ENCODE measurements around the gene PROS1. TPM values are rescaled to one million over a fixed set of nuclear protein-coding genes. Genes with fewer than 3 reads are reported as not detected.
"Not testable (repeated sequence)": the region's sequence is repeated elsewhere in the genome, so short reads cannot be mapped to it uniquely, and the experiment has no call there.

PROS1 gene
- total RNA-seq, 1 experiment from 2014 or later, result 23.4 TPM

DNA sequence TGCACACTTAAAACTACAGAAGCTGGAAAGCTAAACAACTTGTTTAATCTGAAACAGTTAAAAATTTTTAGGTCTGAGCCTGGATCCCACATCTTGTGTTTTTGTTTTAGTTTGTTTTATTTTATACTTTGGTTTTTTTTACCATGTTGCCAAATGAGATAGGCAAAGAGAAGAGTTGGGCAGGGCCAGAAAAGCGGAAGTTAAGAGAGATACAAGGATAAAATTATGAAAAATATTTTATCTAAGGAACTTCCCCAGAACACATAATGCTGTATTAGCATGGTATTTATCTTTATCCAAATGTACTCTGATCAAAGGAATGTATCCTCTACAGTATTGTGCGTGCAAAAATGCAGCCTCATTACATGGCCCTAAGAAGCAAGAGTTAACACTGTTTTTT lies 50.7 kb downstream of the PROS1 start:
- ChIA-PET CTCF (no interaction called here), POLR2A (no interaction called here)
- Mint-ChIP-seq H3K27ac (ENCODE audit: unreplicated experiment) (no peak overlapping the region), H3K4me1 (ENCODE audit: low read depth, unreplicated experiment) (no peaks in the 10 kb centered on the region), H3K9me3 (ENCODE audit: unreplicated experiment) (no peaks in the 10 kb centered on the region), H3K27me3 (ENCODE audit: insufficient read depth, unreplicated experiment) (no peaks in the 10 kb centered on the region), H3K36me3 (ENCODE audit: insufficient read depth, unreplicated experiment) (no peaks in the 10 kb centered on the region), H3K4me3 (ENCODE audit: unreplicated experiment) (no peak overlapping the region)
- intact Hi-C loops (cut with micrococcal nuclease; ENCODE audit: unreplicated experiment), result no loop called here
- TF ChIP-seq CTCF (IDR thresholded peaks at IDR 0.05; ENCODE audit: insufficient read depth in 1 of 2, low read depth in 1 of 2, low read length in 1 of 2, severe bottlenecking in 1 of 2, unreplicated experiment in 1 of 2), result no peak
- Histone ChIP-seq H3K9me3 (no peaks in the 10 kb centered on the region), H3K27me3 (replicated peaks; ENCODE audit: control insufficient read depth, insufficient read depth, low read length) (no peaks in the 10 kb centered on the region), H3K4me3 (ENCODE audit: low read depth, low read length) (no peak overlapping the region), H3K36me3 (ENCODE audit: control insufficient read depth, insufficient read depth, low read length) (no peaks in the 10 kb centered on the region), H3K4me1 (no peaks in the 10 kb centered on the region)
- no peak for DNase-seq
- BruUV-seq (replicated peaks), result no TSS peak

- POLR2A ChIA-PET, result not testable (repeated sequence)
Measured at GRCh38 chr3:93917546-93918029, 56.1 kb downstream of the PROS1 start.

GRCh38 chr3:93913623-93914022 lies 60.1 kb downstream of the PROS1 start:
- BruUV-seq (replicated peaks); H3K36me3 Mint-ChIP-seq (ENCODE audit: insufficient read depth, unreplicated experiment); DNase-seq; H3K4me1 Mint-ChIP-seq (ENCODE audit: low read depth, unreplicated experiment); H3K27me3 ChIP-seq (replicated peaks; ENCODE audit: control insufficient read depth, insufficient read depth, low read length); CTCF ChIA-PET; H3K36me3 ChIP-seq (ENCODE audit: control insufficient read depth, insufficient read depth, low read length); H3K27me3 Mint-ChIP-seq (ENCODE audit: insufficient read depth, unreplicated experiment); H3K9me3 ChIP-seq; H3K4me1 ChIP-seq; H3K4me3 ChIP-seq (ENCODE audit: low read depth, low read length); intact Hi-C loops (cut with micrococcal nuclease; ENCODE audit: unreplicated experiment); POLR2A ChIA-PET; H3K9me3 Mint-ChIP-seq (ENCODE audit: unreplicated experiment); H3K4me3 Mint-ChIP-seq (ENCODE audit: unreplicated experiment); H3K27ac Mint-ChIP-seq (ENCODE audit: unreplicated experiment): not testable (repeated sequence)

More at GRCh38 chr3:93917546-93918029, 56.1 kb downstream of the PROS1 start:
- H3K27me3 ChIP-seq (replicated peaks; ENCODE audit: control insufficient read depth, insufficient read depth, low read length); H3K36me3 ChIP-seq (ENCODE audit: control insufficient read depth, insufficient read depth, low read length); H3K9me3 ChIP-seq; H3K4me3 ChIP-seq (ENCODE audit: low read depth, low read length); H3K4me1 Mint-ChIP-seq (ENCODE audit: low read depth, unreplicated experiment); DNase-seq; H3K4me1 ChIP-seq; CTCF ChIA-PET; H3K4me3 Mint-ChIP-seq (ENCODE audit: unreplicated experiment); H3K27ac Mint-ChIP-seq (ENCODE audit: unreplicated experiment); H3K9me3 Mint-ChIP-seq (ENCODE audit: unreplicated experiment); H3K36me3 Mint-ChIP-seq (ENCODE audit: insufficient read depth, unreplicated experiment); H3K27me3 Mint-ChIP-seq (ENCODE audit: insufficient read depth, unreplicated experiment); intact Hi-C loops (cut with micrococcal nuclease; ENCODE audit: unreplicated experiment); BruUV-seq (replicated peaks): not testable (repeated sequence)

- no peaks in the 10 kb centered on the region for H3K9me3 ChIP-seq
- H3K27me3 ChIP-seq (replicated peaks; ENCODE audit: control insufficient read depth, insufficient read depth, low read length), result no peaks in the 10 kb centered on the region
- CTCF ChIA-PET, result no interaction called here
- Mint-ChIP-seq H3K27ac (ENCODE audit: unreplicated experiment) (no peak overlapping the region), H3K9me3 (ENCODE audit: unreplicated experiment) (no peaks in the 10 kb centered on the region), H3K27me3 (ENCODE audit: insufficient read depth, unreplicated experiment) (no peaks in the 10 kb centered on the region), H3K4me1 (ENCODE audit: low read depth, unreplicated experiment) (peaks cover 4% of the 10 kb centered on the region), H3K4me3 (ENCODE audit: unreplicated experiment) (no peak overlapping the region), H3K36me3 (ENCODE audit: insufficient read depth, unreplicated experiment) (no peaks in the 10 kb centered on the region)
- H3K36me3 ChIP-seq (ENCODE audit: control insufficient read depth, insufficient read depth, low read length), result no peaks in the 10 kb centered on the region
- H3K4me1 ChIP-seq, result no peaks in the 10 kb centered on the region; the same call in 1 of the 2 replicates
- DNase-seq, result no peak
- BruUV-seq (replicated peaks), result no TSS peak
- POLR2A ChIA-PET, result no interaction called here
- no peak overlapping the region for H3K4me3 ChIP-seq (ENCODE audit: low read depth, low read length)
- intact Hi-C loops (cut with micrococcal nuclease; ENCODE audit: unreplicated experiment), result no loop called here
- no peak for TF ChIP-seq CTCF (IDR thresholded peaks at IDR 0.05; ENCODE audit: insufficient read depth in 1 of 2, low read depth in 1 of 2, low read length in 1 of 2, severe bottlenecking in 1 of 2, unreplicated experiment in 1 of 2)
Measured at GRCh38 chr3:93911206-93911605, 62.5 kb downstream of the PROS1 start.
